Measurements from ENCODE around the gene PUM2. TPM values are rescaled to one million over a fixed set of nuclear protein-coding genes. Genes with fewer than 3 reads are reported as not detected.

The PUM2 gene
- total and polyA plus RNA-seq, 2 of the 13 experiments (the other 11 are each of a cell fraction or from before 2014, with no cell fraction given), result 69.6 to 69.8 TPM

DNA sequence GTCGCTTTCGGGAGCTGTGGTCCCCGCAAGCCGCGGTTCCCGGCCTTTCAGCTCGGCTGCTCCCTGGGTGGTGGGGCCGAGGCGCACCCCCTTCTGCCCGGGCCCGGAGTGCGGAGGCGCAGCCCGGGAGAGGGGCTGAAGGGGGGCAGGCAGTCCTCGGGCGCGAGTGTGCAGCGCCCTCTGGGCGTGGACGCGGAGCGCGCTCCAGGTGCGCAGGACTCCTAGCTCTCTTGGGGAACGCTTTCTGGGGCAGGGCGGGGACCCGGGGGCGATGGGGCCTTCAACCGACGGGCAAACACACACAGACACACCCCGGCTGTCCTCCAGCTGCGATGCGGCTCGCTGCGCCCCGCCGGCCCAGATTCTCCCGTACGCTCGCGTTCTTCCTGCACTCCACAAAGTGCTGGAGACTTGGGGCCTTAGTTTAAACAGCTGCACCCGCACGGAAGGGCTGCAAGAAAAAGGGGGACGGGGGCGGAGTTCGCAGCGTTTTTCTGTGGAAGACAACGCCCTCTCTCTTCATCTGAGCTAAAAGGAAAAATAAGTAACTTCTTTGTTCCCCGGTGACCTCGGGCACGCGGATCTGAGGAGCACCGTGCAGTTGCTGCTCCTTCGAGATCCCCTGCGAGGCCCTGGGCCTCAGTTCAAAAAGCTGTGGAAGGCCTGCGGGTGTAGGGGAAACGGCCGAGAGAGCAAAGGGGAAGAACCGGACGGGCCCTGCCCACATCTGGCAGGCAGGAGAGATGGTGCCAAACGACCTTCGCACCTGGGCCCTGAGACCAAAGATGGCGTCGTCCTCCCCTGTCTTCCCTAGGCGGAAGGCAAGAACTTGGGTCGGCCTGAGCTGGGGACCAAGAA lies 125.1 kb downstream of the PUM2 start (continued):
- TF ChIP-seq, protein P1, sequence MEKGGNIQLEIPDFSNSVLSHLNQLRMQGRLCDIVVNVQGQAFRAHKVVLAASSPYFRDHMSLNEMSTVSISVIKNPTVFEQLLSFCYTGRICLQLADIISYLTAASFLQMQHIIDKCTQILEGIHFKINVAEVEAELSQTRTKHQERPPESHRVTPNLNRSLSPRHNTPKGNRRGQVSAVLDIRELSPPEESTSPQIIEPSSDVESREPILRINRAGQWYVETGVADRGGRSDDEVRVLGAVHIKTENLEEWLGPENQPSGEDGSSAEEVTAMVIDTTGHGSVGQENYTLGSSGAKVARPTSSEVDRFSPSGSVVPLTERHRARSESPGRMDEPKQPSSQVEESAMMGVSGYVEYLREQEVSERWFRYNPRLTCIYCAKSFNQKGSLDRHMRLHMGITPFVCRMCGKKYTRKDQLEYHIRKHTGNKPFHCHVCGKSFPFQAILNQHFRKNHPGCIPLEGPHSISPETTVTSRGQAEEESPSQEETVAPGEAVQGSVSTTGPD (CRISPR knock-in tag; IDR thresholded peaks at IDR 0.05), result no peak
- TF ChIP-seq ZNF260 (CRISPR knock-in tag; IDR thresholded peaks at IDR 0.05; ENCODE audit: borderline replicate concordance, low read depth) (no peak), GABPA (IDR thresholded peaks at IDR 0.05; ENCODE audit: low read depth, low read length) (no peak), GABPA (CRISPR knock-in tag; IDR thresholded peaks at IDR 0.05; ENCODE audit: low read depth) (no peak), ZFP37 (CRISPR knock-in tag; IDR thresholded peaks at IDR 0.05; ENCODE audit: borderline replicate concordance) (no peak; the same call in 1 of the 2 replicates), STAT5B (CRISPR knock-in tag; IDR thresholded peaks at IDR 0.05) (no peak), SIN3A (IDR thresholded peaks at IDR 0.05; ENCODE audit: borderline replicate concordance, low read depth, low read length) (0 out of 2 replicates have a peak, but pooled peaks have one; percentile 18), KDM5A (IDR thresholded peaks at IDR 0.05; ENCODE audit: borderline replicate concordance, low read length) (0 out of 2 replicates have a peak, but pooled peaks have one; percentile 51), ZNF326 (CRISPR knock-in tag; IDR thresholded peaks at IDR 0.05; ENCODE audit: borderline replicate concordance) (no peak), SMAD3 (CRISPR knock-in tag; IDR thresholded peaks at IDR 0.05) (peak; percentile 33; the same call in 1 of the 2 replicates), THYN1 (CRISPR knock-in tag; IDR thresholded peaks at IDR 0.05; ENCODE audit: borderline replicate concordance, low read depth) (no peak; the same call in 1 of the 2 replicates), REXO4 (CRISPR knock-in tag; IDR thresholded peaks at IDR 0.05; ENCODE audit: borderline replicate concordance) (no peak), ZNF577 (CRISPR knock-in tag; IDR thresholded peaks at IDR 0.05; ENCODE audit: borderline replicate concordance, low read depth) (no peak), ZNF644 (CRISPR knock-in tag; IDR thresholded peaks at IDR 0.05; ENCODE audit: low read depth) (peak; percentile 81; the same call in 1 of the 2 replicates), ZNF335 (CRISPR knock-in tag; IDR thresholded peaks at IDR 0.05) (peak; percentile 31; the same call in 1 of the 2 replicates), SIN3B (IDR thresholded peaks at IDR 0.05; ENCODE audit: low read length) (no peak)
- TF ChIP-seq, protein P2, sequence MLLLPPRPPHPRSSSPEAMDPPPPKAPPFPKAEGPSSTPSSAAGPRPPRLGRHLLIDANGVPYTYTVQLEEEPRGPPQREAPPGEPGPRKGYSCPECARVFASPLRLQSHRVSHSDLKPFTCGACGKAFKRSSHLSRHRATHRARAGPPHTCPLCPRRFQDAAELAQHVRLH (CRISPR knock-in tag; IDR thresholded peaks at IDR 0.05; ENCODE audit: borderline replicate concordance, low read depth), result peak; percentile 63; the same call in 1 of the 2 replicates
- TF ChIP-seq, protein P3, sequence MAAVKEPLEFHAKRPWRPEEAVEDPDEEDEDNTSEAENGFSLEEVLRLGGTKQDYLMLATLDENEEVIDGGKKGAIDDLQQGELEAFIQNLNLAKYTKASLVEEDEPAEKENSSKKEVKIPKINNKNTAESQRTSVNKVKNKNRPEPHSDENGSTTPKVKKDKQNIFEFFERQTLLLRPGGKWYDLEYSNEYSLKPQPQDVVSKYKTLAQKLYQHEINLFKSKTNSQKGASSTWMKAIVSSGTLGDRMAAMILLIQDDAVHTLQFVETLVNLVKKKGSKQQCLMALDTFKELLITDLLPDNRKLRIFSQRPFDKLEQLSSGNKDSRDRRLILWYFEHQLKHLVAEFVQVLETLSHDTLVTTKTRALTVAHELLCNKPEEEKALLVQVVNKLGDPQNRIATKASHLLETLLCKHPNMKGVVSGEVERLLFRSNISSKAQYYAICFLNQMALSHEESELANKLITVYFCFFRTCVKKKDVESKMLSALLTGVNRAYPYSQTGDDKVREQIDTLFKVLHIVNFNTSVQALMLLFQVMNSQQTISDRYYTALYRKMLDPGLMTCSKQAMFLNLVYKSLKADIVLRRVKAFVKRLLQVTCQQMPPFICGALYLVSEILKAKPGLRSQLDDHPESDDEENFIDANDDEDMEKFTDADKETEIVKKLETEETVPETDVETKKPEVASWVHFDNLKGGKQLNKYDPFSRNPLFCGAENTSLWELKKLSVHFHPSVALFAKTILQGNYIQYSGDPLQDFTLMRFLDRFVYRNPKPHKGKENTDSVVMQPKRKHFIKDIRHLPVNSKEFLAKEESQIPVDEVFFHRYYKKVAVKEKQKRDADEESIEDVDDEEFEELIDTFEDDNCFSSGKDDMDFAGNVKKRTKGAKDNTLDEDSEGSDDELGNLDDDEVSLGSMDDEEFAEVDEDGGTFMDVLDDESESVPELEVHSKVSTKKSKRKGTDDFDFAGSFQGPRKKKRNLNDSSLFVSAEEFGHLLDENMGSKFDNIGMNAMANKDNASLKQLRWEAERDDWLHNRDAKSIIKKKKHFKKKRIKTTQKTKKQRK (IDR thresholded peaks at IDR 0.05; ENCODE audit: low read length), result no peak
- TF ChIP-seq, protein P4, sequence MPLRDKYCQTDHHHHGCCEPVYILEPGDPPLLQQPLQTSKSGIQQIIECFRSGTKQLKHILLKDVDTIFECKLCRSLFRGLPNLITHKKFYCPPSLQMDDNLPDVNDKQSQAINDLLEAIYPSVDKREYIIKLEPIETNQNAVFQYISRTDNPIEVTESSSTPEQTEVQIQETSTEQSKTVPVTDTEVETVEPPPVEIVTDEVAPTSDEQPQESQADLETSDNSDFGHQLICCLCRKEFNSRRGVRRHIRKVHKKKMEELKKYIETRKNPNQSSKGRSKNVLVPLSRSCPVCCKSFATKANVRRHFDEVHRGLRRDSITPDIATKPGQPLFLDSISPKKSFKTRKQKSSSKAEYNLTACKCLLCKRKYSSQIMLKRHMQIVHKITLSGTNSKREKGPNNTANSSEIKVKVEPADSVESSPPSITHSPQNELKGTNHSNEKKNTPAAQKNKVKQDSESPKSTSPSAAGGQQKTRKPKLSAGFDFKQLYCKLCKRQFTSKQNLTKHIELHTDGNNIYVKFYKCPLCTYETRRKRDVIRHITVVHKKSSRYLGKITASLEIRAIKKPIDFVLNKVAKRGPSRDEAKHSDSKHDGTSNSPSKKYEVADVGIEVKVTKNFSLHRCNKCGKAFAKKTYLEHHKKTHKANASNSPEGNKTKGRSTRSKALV (CRISPR knock-in tag; IDR thresholded peaks at IDR 0.05), result peak; percentile 92
